HEK293 (cell line): ENCODE data around the gene FNDC11.

Experiments
- SETDB1 ChIP-seq: IDR thresholded peaks from one replicate; pipeline ENCODE4 v1.6.1; 2017; ENCODE audit warnings: mild to moderate bottlenecking, low read length, moderate library complexity, mixed read lengths; ENCODE audit not compliant: insufficient read length
- YY1 ChIP-seq: fragments of 450-650 bp; formaldehyde crosslinking; IDR thresholded peaks from 2 replicates; pipeline ENCODE4 v1.5.1; 2018; ENCODE audit warnings: missing biosample characterization, missing genetic modification characterization
- ZNF133 ChIP-seq: fragments of 450-650 bp; formaldehyde crosslinking; IDR thresholded peaks from 2 replicates; pipeline ENCODE4 v1.5.1; 2016; ENCODE audit warnings: missing biosample characterization, missing genetic modification characterization
- ZNF24 ChIP-seq: fragments of 450-650 bp; formaldehyde crosslinking; IDR thresholded peaks from 2 replicates; pipeline ENCODE4 v1.5.1; 2016; ENCODE audit warnings: missing biosample characterization, missing genetic modification characterization
- TF ChIP-seq, protein P1 (sequence below): fragments of 450-650 bp; formaldehyde crosslinking; IDR thresholded peaks from 2 replicates; pipeline ENCODE4 v1.5.1; 2016; ENCODE audit warnings: missing biosample characterization, missing genetic modification characterization
- TF ChIP-seq, protein P2 (sequence below): fragments of 450-650 bp; formaldehyde crosslinking; IDR thresholded peaks from 2 replicates; pipeline ENCODE4 v1.5.1; 2016; ENCODE audit warnings: missing biosample characterization, missing genetic modification characterization
- TF ChIP-seq, protein P3 (sequence below): fragments of 450-650 bp; formaldehyde crosslinking; IDR thresholded peaks from 2 replicates; pipeline ENCODE4 v1.5.1; 2016; ENCODE audit warnings: missing biosample characterization, missing genetic modification characterization
- TF ChIP-seq, protein P4 (sequence below): fragments of 450-650 bp; IDR thresholded peaks from 2 replicates; pipeline ENCODE4 v1.5.1; 2018; ENCODE audit warnings: missing biosample characterization, missing genetic modification characterization

DNA sequence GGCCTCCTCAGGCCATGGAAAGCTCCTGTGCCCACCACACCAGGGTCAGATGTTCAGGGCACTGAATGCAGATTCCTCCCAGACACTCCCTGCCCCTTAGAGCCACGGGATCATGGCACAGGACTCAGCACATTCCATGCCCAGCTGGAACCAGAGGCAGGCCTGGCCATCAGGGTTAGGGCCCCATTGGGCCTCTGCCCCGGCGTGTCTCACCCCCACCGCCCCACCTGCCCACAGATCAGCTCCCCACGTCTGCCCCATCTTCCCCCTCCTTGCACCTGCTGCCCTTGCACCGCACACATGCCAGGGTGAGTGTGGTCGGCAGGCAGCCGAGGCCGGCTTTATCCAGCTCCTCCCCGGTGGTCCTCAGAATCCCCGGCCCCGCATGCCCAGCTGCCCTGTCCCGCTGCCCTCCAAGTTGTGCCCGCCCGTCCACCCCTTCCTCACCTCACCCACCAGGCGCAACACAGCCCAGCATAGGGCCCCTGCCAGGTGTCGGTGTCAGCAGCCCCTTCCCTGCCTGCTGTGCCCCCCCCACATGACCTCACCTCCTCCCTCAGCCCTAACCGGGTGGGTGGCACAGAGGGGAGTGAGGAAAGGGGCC lies 4.2 kb upstream of the FNDC11 start:
- TF ChIP-seq ZNF133 (tag by site-specific recombination), result no peak
- no peak for TF ChIP-seq ZNF24 (tag by site-specific recombination)
- no peak for TF ChIP-seq YY1 (tag by site-specific recombination)
- TF ChIP-seq, protein P1, sequence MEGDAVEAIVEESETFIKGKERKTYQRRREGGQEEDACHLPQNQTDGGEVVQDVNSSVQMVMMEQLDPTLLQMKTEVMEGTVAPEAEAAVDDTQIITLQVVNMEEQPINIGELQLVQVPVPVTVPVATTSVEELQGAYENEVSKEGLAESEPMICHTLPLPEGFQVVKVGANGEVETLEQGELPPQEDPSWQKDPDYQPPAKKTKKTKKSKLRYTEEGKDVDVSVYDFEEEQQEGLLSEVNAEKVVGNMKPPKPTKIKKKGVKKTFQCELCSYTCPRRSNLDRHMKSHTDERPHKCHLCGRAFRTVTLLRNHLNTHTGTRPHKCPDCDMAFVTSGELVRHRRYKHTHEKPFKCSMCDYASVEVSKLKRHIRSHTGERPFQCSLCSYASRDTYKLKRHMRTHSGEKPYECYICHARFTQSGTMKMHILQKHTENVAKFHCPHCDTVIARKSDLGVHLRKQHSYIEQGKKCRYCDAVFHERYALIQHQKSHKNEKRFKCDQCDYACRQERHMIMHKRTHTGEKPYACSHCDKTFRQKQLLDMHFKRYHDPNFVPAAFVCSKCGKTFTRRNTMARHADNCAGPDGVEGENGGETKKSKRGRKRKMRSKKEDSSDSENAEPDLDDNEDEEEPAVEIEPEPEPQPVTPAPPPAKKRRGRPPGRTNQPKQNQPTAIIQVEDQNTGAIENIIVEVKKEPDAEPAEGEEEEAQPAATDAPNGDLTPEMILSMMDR (tag by site-specific recombination), result no peak
- TF ChIP-seq, protein P2, sequence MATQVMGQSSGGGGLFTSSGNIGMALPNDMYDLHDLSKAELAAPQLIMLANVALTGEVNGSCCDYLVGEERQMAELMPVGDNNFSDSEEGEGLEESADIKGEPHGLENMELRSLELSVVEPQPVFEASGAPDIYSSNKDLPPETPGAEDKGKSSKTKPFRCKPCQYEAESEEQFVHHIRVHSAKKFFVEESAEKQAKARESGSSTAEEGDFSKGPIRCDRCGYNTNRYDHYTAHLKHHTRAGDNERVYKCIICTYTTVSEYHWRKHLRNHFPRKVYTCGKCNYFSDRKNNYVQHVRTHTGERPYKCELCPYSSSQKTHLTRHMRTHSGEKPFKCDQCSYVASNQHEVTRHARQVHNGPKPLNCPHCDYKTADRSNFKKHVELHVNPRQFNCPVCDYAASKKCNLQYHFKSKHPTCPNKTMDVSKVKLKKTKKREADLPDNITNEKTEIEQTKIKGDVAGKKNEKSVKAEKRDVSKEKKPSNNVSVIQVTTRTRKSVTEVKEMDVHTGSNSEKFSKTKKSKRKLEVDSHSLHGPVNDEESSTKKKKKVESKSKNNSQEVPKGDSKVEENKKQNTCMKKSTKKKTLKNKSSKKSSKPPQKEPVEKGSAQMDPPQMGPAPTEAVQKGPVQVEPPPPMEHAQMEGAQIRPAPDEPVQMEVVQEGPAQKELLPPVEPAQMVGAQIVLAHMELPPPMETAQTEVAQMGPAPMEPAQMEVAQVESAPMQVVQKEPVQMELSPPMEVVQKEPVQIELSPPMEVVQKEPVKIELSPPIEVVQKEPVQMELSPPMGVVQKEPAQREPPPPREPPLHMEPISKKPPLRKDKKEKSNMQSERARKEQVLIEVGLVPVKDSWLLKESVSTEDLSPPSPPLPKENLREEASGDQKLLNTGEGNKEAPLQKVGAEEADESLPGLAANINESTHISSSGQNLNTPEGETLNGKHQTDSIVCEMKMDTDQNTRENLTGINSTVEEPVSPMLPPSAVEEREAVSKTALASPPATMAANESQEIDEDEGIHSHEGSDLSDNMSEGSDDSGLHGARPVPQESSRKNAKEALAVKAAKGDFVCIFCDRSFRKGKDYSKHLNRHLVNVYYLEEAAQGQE (tag by site-specific recombination), result no peak
- TF ChIP-seq, protein P3, sequence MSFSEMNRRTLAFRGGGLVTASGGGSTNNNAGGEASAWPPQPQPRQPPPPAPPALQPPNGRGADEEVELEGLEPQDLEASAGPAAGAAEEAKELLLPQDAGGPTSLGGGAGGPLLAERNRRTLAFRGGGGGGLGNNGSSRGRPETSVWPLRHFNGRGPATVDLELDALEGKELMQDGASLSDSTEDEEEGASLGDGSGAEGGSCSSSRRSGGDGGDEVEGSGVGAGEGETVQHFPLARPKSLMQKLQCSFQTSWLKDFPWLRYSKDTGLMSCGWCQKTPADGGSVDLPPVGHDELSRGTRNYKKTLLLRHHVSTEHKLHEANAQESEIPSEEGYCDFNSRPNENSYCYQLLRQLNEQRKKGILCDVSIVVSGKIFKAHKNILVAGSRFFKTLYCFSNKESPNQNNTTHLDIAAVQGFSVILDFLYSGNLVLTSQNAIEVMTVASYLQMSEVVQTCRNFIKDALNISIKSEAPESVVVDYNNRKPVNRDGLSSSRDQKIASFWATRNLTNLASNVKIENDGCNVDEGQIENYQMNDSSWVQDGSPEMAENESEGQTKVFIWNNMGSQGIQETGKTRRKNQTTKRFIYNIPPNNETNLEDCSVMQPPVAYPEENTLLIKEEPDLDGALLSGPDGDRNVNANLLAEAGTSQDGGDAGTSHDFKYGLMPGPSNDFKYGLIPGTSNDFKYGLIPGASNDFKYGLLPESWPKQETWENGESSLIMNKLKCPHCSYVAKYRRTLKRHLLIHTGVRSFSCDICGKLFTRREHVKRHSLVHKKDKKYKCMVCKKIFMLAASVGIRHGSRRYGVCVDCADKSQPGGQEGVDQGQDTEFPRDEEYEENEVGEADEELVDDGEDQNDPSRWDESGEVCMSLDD, result no peak
- TF ChIP-seq, protein P4, sequence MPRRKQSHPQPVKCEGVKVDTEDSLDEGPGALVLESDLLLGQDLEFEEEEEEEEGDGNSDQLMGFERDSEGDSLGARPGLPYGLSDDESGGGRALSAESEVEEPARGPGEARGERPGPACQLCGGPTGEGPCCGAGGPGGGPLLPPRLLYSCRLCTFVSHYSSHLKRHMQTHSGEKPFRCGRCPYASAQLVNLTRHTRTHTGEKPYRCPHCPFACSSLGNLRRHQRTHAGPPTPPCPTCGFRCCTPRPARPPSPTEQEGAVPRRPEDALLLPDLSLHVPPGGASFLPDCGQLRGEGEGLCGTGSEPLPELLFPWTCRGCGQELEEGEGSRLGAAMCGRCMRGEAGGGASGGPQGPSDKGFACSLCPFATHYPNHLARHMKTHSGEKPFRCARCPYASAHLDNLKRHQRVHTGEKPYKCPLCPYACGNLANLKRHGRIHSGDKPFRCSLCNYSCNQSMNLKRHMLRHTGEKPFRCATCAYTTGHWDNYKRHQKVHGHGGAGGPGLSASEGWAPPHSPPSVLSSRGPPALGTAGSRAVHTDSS (tag by site-specific recombination), result no peak
- TF ChIP-seq SETDB1, result no peak
